Heart left ventricle (tissue), 16 donors: ENCODE measurements around the gene TNFRSF4. TPM values are rescaled to one million over a fixed set of nuclear protein-coding genes. Genes with fewer than 3 reads are reported as not detected.

ENCODE experiments used
- ATAC-seq, 4 donors: fragments of 200-7000 bp; cut with Tn5 transposase; one replicate each; pipeline ENCODE4 v1.9.1; 2020 to 2022; ENCODE audit warnings: moderate library complexity in 4 of 4, mild to moderate bottlenecking in 3 of 4, moderate number of reproducible peaks in 1 of 4
- DNase-seq, 5 donors: peaks; one replicate each; pipeline ENCODE4 v3.0.0-alpha.2; 2020
- H3K27ac ChIP-seq, 12 donors: fragments of 200-600 bp; sonication (generic) in 4 of 12; one replicate each; pipeline versions ENCODE4 v1.5.0 to v1.8.0; 2016 to 2022; ENCODE audit warnings: mild to moderate bottlenecking in 2 of 12
- H3K27me3 ChIP-seq, 9 donors: fragments of 200-600 bp; sonication (generic) in 2 of 9; one replicate each; pipeline versions ENCODE4 v1.5.1 to v1.8.0; 2016 to 2022; ENCODE audit warnings: mild to moderate bottlenecking in 3 of 9
- H3K36me3 ChIP-seq, 9 donors: fragments of 200-600 bp; sonication (generic) in 2 of 9; one replicate each; pipeline versions ENCODE4 v1.5.0 to v1.8.0; 2018 to 2022; ENCODE audit warnings: mild to moderate bottlenecking in 2 of 9
- H3K4me1 ChIP-seq, 12 donors: fragments of 200-600 bp; sonication (generic) in 4 of 12; one replicate each; pipeline versions ENCODE4 v1.5.0 to v1.8.0; 2016 to 2022; ENCODE audit warnings: mild to moderate bottlenecking in 3 of 12
- H3K4me3 ChIP-seq, 12 donors: fragments of 200-600 bp; sonication (generic) in 4 of 12; one replicate each; pipeline versions ENCODE4 v1.5.0 to v1.8.0; 2017 to 2022; ENCODE audit warnings: mild to moderate bottlenecking in 9 of 12, moderate library complexity in 4 of 12
- H3K9me3 ChIP-seq, 12 donors: fragments of 200-600 bp; sonication (generic) in 4 of 12; one replicate each; pipeline versions ENCODE4 v1.5.0 to v1.8.0; 2016 to 2022; ENCODE audit warnings: mild to moderate bottlenecking in 1 of 12
- POLR2A ChIP-seq, 2 donors: fragments of 450-650 bp; IDR thresholded peaks; one replicate each; pipeline ENCODE4 v1.6.1; 2017; ENCODE audit warnings: antibody characterized with exemption in 2 of 2, mild to moderate bottlenecking in 2 of 2, moderate library complexity in 2 of 2
- WGBS, 4 donors: extraction: QIAGEN DNeasy Blood & Tissue Kit in 2 of 4; methylation state at CpG; one replicate each; pipeline versions ENCODE4 v1.1.5 to v1.1.7; 2013 to 2018; 5-methylcytosine and 5-hydroxymethylcytosine counted together
- intact Hi-C, 10 donors: fragments of 100-400 bp; cut with DNase I; formaldehyde crosslinking; loops; one replicate each; pipeline versions ENCODE4 v1.11.1 to v1.14.2; 2022
- polyA plus RNA-seq, 2 donors: library from polyadenylated mRNA; stranded (reverse); fragments of 200-250 nt; gene quantifications; one replicate each; pipeline ENCODE4 v1.2.3, GENCODE V29; 2013
- total RNA-seq, 9 donors: library from RNA; depleted of rRNA in 2 of 9; stranded (reverse); fragments of >200 nt in 2 of 9; fragmentation: NEBNext Ultra II Directional in 3 of 9; extraction: Animal tissue kit (Norgen Biotek cat#: 25700) in 3 of 9; gene quantifications; one replicate each; pipeline versions ENCODE4 v1.1.0 to v1.2.4, GENCODE V29; 2016 to 2023
- TF ChIP-seq, protein P1 (sequence below), 12 donors: fragments of 200-600 bp; sonication (generic) in 4 of 12; IDR thresholded peaks; one replicate each; pipeline versions ENCODE4 v1.5.0 to v1.8.0; 2018 to 2022; ENCODE audit warnings: antibody characterized with exemption in 12 of 12, mild to moderate bottlenecking in 5 of 12
- donor health status: ischemic (EF 13 %, LVEDD 7.1; RV severe dilation, severe dysfunction).
- donor health status: healthy with polysubstance abuse.
- donor health status: DM: no; HTN: yes; CAD: no.
- donor health status: DM: no; HTN: no; CAD: no.
- donor health status: ischemic (EF 25% LVEDD 6.9; RV normal size, moderate dysfunction).
- donor health status: ischemic (EF 25% LVEDD 5.7; RV mildly dilated, moderate dysfunction).
- donor health status: healthy.
- donor health status: DM: yes; HTN: yes; CAD: no.
- donor health status: ischemic (EF 35%, LVEDD 5.7; RV mildly dilated, moderate dysfunction).
- donor health status: nonischemic (EF 11% LVEDD 7.7; RV severe dilation, severe dysfunction).
- donor health status: DM: yes; HTN: yes; CAD: no.
- donor health status: PGD.
- donor health status: ischemic (EF 29% LVEDD 5.4; RV normal size, mild dysfunction).
- donor health status: nonischemic (EF 23%, LVEDD 6.1; RV moderate dilation, normal function).

TNFRSF4 gene
- total and polyA plus RNA-seq, 11 donors: 1.1 to 23.8 (median 2.7) TPM

DNA sequence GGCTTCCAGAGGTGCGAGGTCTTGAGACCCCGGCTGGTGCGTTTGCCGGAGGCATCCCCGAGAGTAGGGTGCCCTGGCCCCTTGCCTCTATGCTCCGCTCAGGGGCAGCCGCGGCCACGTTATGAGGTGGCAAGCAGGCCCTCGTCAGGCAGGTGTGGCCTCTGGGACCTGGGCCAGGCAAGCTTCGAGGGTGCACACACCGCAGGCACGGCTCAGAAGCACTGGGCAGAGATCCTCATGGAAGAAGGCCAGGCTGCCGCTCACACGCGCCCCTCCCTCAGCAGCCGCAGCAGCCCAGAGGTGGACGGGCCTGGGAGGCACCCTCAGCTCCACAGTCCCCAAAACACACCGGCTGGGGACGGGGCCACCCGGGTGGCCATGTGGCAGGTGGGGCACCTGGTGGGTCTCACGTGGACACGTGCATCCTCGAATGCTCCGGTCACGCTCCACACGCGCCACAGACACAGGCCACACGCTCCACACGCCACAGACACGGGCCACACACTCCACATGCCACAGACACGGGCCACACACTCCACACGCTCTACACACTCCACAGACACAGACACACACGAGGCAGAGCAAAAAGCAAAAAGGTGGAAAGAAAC lies 11.4 kb upstream of the TNFRSF4 start:
- DNase-seq (no peak), ATAC-seq (peak in 3 of 4 donors; percentile 11 to 36 (median 16))
- H3K4me1 ChIP-seq: peaks cover 1 to 46% (median 16%) of the 10 kb centered on the region in 12 donors
- H3K4me3 ChIP-seq: no peak overlapping the region
- TF ChIP-seq, protein P1, sequence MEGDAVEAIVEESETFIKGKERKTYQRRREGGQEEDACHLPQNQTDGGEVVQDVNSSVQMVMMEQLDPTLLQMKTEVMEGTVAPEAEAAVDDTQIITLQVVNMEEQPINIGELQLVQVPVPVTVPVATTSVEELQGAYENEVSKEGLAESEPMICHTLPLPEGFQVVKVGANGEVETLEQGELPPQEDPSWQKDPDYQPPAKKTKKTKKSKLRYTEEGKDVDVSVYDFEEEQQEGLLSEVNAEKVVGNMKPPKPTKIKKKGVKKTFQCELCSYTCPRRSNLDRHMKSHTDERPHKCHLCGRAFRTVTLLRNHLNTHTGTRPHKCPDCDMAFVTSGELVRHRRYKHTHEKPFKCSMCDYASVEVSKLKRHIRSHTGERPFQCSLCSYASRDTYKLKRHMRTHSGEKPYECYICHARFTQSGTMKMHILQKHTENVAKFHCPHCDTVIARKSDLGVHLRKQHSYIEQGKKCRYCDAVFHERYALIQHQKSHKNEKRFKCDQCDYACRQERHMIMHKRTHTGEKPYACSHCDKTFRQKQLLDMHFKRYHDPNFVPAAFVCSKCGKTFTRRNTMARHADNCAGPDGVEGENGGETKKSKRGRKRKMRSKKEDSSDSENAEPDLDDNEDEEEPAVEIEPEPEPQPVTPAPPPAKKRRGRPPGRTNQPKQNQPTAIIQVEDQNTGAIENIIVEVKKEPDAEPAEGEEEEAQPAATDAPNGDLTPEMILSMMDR (IDR thresholded peaks at IDR 0.05): no peak
- no peak for TF ChIP-seq POLR2A (IDR thresholded peaks at IDR 0.05)
- no peak overlapping the region for H3K27ac ChIP-seq
- no peaks in the 10 kb centered on the region for H3K27me3 ChIP-seq
- 83 to 88% (median 85%) methylated on average over 24 to 34 of the region's 34 CpGs for WGBS, 4 donors
- H3K9me3 ChIP-seq: no peaks in the 10 kb centered on the region
- peaks cover 0 to 91% (median 73%) of the 10 kb centered on the region in 9 donors for H3K36me3 ChIP-seq
- intact Hi-C loops: loop anchor here in 1 of 10 donors (10.0 kb wide), 1 partner anchor 101 kb away; no protein-coding TSS in a partner anchor

DNA sequence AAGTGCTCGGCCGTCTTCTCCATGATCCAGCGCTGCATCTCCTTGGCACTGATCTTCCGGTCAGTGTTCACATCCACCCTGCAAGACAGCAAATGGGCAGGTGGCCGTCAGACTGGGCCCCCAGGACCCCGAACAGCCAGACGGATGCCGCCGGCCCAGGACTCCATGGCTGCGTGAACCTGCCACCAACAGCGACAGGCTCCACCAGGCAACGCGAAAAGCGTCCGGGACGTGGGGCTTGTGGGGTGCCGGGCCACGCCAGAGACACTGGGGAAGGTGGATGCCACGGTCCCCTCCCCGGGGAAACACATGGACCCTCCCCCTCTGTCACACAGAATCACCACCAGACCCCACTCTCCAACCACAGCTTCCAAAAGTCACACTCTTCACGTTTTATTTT lies 9.9 kb upstream of the TNFRSF4 start:
- TF ChIP-seq, protein P1 (IDR thresholded peaks at IDR 0.05): no peak
- TF ChIP-seq POLR2A (IDR thresholded peaks at IDR 0.05): no peak
- WGBS, 4 donors: 94 to 96% (median 95%) methylated on average over 15 to 21 of the region's 21 CpGs
- Histone ChIP-seq H3K36me3 (peaks cover 0 to 96% (median 84%) of the 10 kb centered on the region in 9 donors), H3K9me3 (no peaks in the 10 kb centered on the region), H3K27ac (no peak overlapping the region), H3K4me3 (no peak overlapping the region), H3K4me1 (peaks cover 0 to 32% (median 1%) of the 10 kb centered on the region in 12 donors), H3K27me3 (no peaks in the 10 kb centered on the region)
- intact Hi-C loops: loop anchor here in 1 of 10 donors (10.0 kb wide), 1 partner anchor 99 kb away; no protein-coding TSS in a partner anchor
- DNase-seq (no peak), ATAC-seq (no peak)

DNA sequence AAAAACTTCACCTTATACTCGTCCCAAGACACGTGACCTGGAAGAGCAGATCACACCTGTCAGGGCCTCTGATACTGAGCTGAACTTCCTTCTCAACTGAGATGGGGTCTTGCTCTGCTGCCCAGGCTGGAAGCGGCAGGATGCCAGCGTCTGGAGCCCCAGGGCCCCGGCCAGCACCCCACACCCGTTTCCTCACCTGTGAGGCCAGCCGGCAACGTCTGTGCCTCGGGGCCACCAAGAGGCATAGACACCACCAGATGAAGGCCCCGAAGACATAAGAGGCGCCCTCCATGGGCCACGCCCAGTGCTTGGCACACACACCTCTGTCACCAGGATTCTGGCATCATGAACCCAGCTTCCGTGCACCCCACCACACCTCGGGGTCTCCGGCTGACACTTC lies 9.4 kb upstream of the TNFRSF4 start:
- 95 to 97% (median 96%) methylated on average over 14 to 15 of the region's 15 CpGs for WGBS, 4 donors
- peaks cover 0 to 96% (median 84%) of the 10 kb centered on the region in 9 donors for H3K36me3 ChIP-seq
- ATAC-seq (no peak), DNase-seq (no peak)
- intact Hi-C loops: loop anchor here in 1 of 10 donors (10.0 kb wide), 1 partner anchor 99 kb away; no protein-coding TSS in a partner anchor
- TF ChIP-seq, protein P1 (IDR thresholded peaks at IDR 0.05): no peak
- no peak for TF ChIP-seq POLR2A (IDR thresholded peaks at IDR 0.05)
- H3K9me3 ChIP-seq: no peaks in the 10 kb centered on the region
- H3K4me1 ChIP-seq: peaks cover 0 to 27% (median 0%) of the 10 kb centered on the region in 12 donors
- H3K27me3 ChIP-seq: no peaks in the 10 kb centered on the region
- no peak overlapping the region for H3K27ac ChIP-seq
- no peak overlapping the region for H3K4me3 ChIP-seq

DNA sequence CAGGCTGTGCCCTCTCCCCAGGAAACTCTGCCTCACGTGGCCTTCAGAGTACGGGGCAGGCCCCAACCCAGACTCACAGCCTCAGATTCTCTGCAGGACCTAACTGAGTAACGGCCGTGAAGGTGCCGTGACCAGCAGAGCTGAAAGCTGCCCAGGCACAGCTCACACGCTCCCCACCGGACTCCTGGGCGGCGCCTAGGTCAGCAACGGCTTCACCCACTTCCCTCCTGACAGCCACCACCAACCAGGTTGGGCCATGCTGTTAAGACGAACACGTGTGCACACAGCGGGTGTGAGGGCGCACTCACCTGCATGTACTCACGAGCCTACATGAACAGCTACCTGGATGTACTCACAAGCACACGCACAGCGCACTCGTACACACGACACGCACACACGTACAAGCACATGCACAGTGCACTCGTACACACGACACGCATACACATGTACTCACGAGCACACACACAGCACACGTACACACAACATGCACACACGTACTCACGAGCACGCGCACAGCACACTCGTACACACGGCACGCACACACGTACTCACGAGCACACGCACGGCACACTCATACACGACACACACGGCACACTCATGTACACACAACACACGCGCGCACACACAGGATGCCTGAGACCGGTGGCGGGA lies 8.7 kb upstream of the TNFRSF4 start:
- intact Hi-C loops: loop anchor here in 1 of 10 donors (10.0 kb wide), 1 partner anchor 98 kb away; no protein-coding TSS in a partner anchor
- Histone ChIP-seq H3K4me1 (peaks cover 0 to 21% (median 0%) of the 10 kb centered on the region in 12 donors), H3K36me3 (peaks cover 0 to 96% (median 84%) of the 10 kb centered on the region in 9 donors), H3K27me3 (no peaks in the 10 kb centered on the region), H3K9me3 (no peaks in the 10 kb centered on the region), H3K27ac (no peak overlapping the region), H3K4me3 (no peak overlapping the region)
- ATAC-seq (no peak), DNase-seq (no peak)
- no peak for TF ChIP-seq POLR2A (IDR thresholded peaks at IDR 0.05)
- TF ChIP-seq, protein P1 (IDR thresholded peaks at IDR 0.05): no peak
- WGBS, 4 donors: 92 to 96% (median 93%) methylated on average over 39 to 44 of the region's 44 CpGs
